HG03439 (cell line): ENCODE measurements around the gene EFCAB13.
"Not testable (repeated sequence)": the region's sequence is repeated elsewhere in the genome, so short reads cannot be mapped to it uniquely, and the experiment has no call there.

Source experiments
- ATAC-seq: cut with Tn5 transposase; IDR thresholded peaks from one replicate; pipeline ENCODE4 v1.9.1; 2021; ENCODE audit warnings: mild to moderate bottlenecking, moderate library complexity; ENCODE audit not compliant: unreplicated experiment

EFCAB13 gene

DNA sequence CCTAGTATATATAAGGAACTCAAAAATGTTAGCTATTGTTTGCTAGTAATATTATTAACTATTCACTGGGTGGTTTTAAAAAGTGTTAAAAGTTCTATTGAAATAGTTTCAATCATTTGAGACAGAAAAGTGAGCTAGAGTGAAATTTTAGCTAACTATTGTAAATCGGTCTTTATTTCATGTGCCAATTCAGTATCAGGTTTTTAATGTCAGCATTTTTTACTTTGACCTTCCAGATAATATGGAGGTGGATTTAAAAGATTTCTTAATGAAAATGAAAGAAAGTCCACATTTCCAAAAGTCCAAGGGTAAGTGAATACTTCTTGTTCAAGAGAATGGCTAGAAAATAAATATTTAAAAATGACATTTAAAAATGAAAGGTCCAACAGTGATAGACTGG, 90.9 kb downstream of the EFCAB13 start:
- ATAC-seq, result no peak

DNA sequence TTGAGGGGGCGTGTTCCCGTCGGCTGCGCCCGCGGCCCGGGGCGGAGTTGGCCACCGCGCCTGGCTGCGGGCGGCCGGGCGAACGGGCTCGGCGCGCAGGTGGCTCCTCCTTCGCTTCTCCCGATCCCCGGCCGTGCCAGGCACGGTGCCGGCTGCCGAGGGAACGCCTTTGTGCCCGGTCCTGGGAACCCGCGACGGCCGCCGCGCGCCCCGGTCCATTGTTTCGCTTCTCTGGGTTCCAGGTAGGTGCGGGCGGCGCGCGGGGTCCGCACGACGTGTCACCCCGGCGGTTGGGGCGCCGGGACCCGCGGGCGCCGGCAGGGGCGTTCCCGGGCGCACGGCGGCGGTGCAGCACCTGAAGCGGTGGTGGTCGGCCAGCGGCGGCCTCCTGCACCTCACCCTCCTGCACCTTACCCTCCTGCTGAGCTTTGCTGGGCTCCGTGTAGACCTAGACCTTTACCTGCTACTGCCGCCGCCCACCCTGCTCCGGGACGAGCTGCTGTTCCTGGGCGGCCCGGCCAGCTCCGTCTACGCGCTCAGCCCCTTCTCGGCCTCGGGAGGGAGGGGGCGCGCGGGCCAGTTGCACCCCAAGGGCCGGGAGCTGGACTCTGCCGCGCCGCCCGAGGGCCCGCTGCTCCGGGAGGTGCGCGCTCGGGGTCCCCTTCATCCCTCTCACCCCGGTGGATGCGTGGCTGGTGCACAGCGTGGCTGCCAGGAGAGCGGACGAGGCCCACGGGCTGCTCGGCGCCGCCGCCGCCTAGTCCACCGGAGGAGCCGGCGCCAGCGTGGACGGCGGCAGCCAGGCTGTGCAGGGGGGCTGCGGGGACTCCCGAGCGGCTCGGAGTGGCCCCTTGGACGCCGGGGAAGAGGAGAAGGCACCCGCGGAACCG, 99.9 kb downstream of the EFCAB13 start:
- no peak for ATAC-seq

DNA sequence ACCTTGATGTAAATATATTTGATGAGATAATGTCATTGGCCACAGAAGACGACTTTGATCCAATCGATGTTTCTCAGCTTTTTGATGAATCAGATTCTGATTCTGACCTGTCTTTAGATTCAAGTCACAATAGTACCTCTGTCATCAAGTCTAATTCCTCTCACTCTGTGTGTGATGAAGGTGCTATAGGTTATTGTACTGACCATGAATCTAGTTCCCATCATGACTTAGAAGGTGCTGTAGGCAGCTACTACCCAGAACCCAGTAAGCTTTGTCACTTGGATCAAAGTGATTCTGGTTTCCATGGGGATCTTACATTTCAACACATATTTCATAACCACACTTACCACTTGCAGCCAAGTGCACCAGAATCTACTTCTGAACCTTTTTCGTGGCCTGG, 101.5 kb downstream of the EFCAB13 start:
- not testable (repeated sequence) for ATAC-seq

DNA sequence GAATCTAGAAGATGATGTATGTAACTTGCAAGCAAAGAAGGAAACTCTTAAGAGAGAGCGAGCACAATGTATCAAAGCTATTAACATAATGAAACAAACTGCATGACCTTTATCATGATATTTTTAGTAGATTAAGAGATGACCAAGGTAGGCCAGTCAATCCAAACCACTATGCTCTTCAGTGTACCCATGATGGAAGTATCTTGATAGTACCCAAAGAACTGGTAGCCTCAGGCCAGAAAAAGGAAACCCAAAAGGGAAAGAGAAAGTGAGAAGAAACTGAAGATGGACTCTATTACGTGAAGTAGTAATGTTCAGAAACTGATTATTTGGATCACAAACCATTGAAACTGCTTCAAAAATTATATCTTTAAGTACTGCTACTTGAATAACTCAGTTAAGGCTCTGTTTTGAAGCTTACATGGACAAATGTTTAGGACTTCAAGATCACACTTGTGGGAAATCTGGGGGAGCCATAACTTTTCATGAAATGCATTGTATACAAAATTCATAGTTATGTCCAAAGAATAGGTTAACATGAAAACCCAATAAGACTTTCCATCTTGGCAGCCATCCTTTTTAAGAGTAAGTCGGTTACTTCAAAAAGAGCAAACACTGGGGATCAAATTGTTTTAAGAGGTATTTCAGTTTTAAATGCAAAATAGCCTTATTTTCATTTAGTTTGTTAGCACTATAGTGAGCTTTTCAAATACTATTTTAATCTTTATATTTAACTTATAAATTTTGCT, 102.3 kb downstream of the EFCAB13 start:
- not testable (repeated sequence) for ATAC-seq

DNA sequence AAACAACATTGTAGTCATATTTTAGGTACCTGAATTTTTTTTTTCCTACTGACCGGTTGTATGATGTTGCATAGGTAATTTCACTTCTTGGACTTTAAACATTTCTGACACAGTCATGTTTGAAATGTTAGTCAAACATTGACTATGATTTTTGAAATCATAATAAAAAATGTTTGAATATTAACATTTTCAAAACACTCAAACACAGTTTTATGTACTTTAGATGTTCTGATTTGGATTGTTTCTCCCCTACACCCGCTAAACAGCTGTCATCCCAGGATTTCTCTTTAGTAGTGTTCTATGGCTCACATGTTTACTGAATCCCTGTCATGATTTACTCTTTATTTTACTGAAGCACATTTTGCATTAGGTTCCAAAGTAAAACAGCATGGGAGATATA, 104.2 kb downstream of the EFCAB13 start:
- no peak for ATAC-seq

DNA sequence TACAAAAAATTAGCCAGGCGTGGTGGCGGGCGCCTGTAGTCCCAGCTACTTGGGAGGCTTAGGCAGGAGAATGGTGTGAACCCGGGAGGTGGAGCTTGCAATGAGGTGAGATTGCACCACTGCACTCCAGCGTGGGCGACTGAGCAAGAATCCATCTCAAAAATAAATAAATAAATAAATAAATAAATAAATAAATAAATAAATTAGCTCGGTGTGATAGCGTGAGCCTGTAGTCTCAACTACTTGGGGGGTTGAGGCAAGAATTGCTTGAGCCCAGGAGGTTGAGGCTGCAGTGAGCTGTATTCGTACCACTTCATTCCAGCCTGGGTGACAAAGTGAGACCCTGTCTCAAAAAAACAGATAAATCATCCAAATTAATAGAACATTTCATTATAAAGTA, 108.5 kb downstream of the EFCAB13 start:
- ATAC-seq, result not testable (repeated sequence)

DNA sequence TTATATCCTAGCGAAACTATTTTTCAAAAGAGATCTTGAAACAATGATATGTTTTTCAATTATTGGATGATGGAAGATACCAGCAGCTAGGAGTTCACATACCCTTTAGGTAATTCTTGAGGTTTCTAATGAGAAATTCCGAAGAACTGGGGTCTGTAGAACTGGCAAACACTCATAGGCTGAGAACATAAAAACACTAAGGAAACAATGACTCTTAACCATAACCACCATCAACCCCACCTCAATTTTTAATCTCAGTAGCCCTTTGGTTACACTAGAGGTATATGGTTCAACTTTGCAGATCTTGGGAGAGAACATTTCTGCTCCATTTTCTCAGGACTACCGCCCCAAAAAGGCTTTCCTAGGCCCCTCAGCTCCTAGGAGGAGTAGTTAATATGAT, 141.4 kb downstream of the EFCAB13 start:
- ATAC-seq, result no peak

DNA sequence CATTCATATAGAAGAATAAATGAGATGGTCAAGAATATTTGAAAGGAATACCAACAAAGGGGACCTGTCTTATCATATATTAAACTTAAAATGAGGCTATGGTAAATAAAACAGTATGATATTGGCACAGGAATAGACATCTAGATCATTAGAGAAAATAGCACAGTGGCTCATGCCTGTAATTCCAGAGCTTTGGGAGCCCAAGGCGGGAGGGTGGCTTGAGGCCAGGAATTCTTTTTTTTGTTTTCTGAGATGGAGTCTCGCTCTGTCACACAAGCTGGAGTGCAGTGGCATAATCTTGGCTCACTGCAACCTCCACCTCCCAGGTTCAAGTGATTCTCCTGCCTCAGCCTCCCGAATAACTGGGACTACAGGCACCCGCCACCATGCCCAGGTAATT, 143.2 kb downstream of the EFCAB13 start:
- ATAC-seq, result not testable (repeated sequence)

DNA sequence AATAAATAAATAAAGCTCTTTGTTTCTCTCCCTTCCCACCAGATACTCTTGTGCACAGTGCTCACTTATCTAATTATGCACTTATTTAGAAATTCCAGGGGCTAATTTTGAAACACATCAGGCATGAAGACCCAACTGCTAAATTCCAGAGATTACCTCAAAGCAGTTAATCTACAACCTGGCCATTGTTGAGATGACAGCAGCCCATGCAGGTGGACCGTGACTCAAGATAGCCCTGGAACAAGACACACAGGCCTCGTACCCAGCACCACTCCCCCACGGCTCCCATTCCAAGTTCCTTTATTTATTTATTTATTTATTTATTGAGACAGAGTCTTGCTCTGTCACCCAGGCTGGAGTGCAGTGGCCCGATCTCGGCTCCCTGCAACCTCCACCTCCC, 147.1 kb downstream of the EFCAB13 start:
- ATAC-seq, result no peak

DNA sequence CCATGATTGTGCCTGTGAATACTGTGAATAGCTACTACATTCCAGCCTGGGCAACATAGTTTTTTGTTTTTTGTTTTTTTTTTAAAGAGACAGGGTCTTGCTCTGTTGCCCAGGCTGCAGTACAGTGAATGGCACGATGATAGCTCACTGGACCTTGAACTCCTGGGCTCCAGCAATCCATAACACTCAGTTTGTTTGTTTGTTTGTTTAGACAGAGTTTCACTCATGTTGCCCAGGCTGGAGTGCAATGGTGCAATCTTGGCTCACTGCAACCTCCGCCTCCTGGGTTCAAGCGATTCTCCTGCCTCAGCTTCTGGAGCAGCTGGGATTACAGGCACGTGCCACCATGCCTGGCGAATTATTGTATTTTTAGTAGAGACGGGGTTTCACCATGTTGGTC, 148.3 kb downstream of the EFCAB13 start:
- not testable (repeated sequence) for ATAC-seq
